ENCODE results near the gene CRX.

- TF ChIP-seq CTCF (IDR thresholded peaks at IDR 0.05) (no peak), REST (IDR thresholded peaks at IDR 0.05) (no peak), RAD21 (conservative IDR thresholded peaks at IDR 0.05 in 1 of 2, IDR thresholded peaks at IDR 0.05 in 1 of 2) (no peak), POLR2A (IDR thresholded peaks at IDR 0.05; ENCODE audit: low read length) (no peak), USF2 (IDR thresholded peaks at IDR 0.05) (no peak), CHD4 (IDR thresholded peaks at IDR 0.05; ENCODE audit: borderline replicate concordance) (no peak), RFX5 (IDR thresholded peaks at IDR 0.05) (no peak), TFCP2L1 (CRISPR knock-in tag; IDR thresholded peaks at IDR 0.05) (no peak), ZSCAN20 (CRISPR knock-in tag; IDR thresholded peaks at IDR 0.05) (no peak), MAX (IDR thresholded peaks at IDR 0.05) (no peak), E2F6 (IDR thresholded peaks at IDR 0.05; ENCODE audit: borderline replicate concordance, low read depth) (no peak)
Observed at GRCh38 chr19:47779524-47780214, 42.1 kb upstream of the CRX start.

All from A549 (cell line).